ENCODE results near the gene POGZ. TPM values are rescaled to one million over a fixed set of nuclear protein-coding genes. Genes with fewer than 3 reads are reported as not detected.

POGZ gene
- total RNA-seq, 4 donors from 2014 or later: 16.1 to 45.6 (median 30.4) TPM

- no peak for TF ChIP-seq CTCF (IDR thresholded peaks at IDR 0.05)
- no peak for TF ChIP-seq POLR2A (IDR thresholded peaks at IDR 0.05)
- H3K27me3 ChIP-seq: no peaks in the 10 kb centered on the region
Measured at GRCh38 chr1:151485685-151486255, 26.5 kb upstream of the POGZ start.

GRCh38 chr1:151482017-151482416 is 22.7 kb upstream of the POGZ start:
- intact Hi-C loops (cut with DNase I): no loop called here
- Histone ChIP-seq H3K27ac (no peak overlapping the region), H3K27me3 (no peaks in the 10 kb centered on the region), H3K36me3 (no peaks in the 10 kb centered on the region), H3K4me3 (no peak overlapping the region), H3K9me3 (peaks cover 0 to 11% (median 6%) of the 10 kb centered on the region in 3 donors), H3K4me1 (no peaks in the 10 kb centered on the region)
- no peak for DNase-seq
- TF ChIP-seq CTCF (IDR thresholded peaks at IDR 0.05) (no peak), POLR2A (IDR thresholded peaks at IDR 0.05) (no peak)
- 94 to 100% methylated on average over 1 of the region's 1 CpG for WGBS, 2 donors

More at GRCh38 chr1:151485685-151486255, 26.5 kb upstream of the POGZ start:
- Histone ChIP-seq H3K27ac (no peak overlapping the region), H3K36me3 (no peaks in the 10 kb centered on the region), H3K4me1 (no peaks in the 10 kb centered on the region), H3K9me3 (peaks cover 0 to 11% (median 6%) of the 10 kb centered on the region in 3 donors), H3K4me3 (no peak overlapping the region)
- intact Hi-C loops (cut with DNase I): no loop called here
- 71 to 87% methylated on average over 3 of the region's 5 CpGs for WGBS, 2 donors
- no peak for DNase-seq

GRCh38 chr1:151479462-151479861 is 20.2 kb upstream of the POGZ start:
- intact Hi-C loops (cut with DNase I): no loop called here
- WGBS, 2 donors: 88 to 94% methylated on average over 5 of the region's 5 CpGs

GRCh38 chr1:151478923-151479322 is 19.6 kb upstream of the POGZ start:
- 64 to 73% methylated on average over 1 to 2 of the region's 2 CpGs for WGBS, 2 donors
- Histone ChIP-seq H3K4me1 (peaks cover 0 to under 1% (median 0%) of the 10 kb centered on the region in 3 donors), H3K4me3 (no peak overlapping the region), H3K27ac (no peak overlapping the region), H3K36me3 (no peaks in the 10 kb centered on the region), H3K9me3 (peaks cover 0 to 11% (median 6%) of the 10 kb centered on the region in 3 donors), H3K27me3 (no peaks in the 10 kb centered on the region)
- TF ChIP-seq POLR2A (IDR thresholded peaks at IDR 0.05) (no peak), CTCF (IDR thresholded peaks at IDR 0.05) (no peak)
- no peak for DNase-seq
- intact Hi-C loops (cut with DNase I): no loop called here

More at GRCh38 chr1:151479462-151479861, 20.2 kb upstream of the POGZ start:
- no peaks in the 10 kb centered on the region for H3K36me3 ChIP-seq
- no peak for DNase-seq
- H3K27ac ChIP-seq: no peak overlapping the region
- H3K4me1 ChIP-seq: no peaks in the 10 kb centered on the region
- no peaks in the 10 kb centered on the region for H3K27me3 ChIP-seq
- peaks cover 0 to 11% (median 6%) of the 10 kb centered on the region in 3 donors for H3K9me3 ChIP-seq
- TF ChIP-seq CTCF (IDR thresholded peaks at IDR 0.05) (no peak), POLR2A (IDR thresholded peaks at IDR 0.05) (no peak)
- no peak overlapping the region for H3K4me3 ChIP-seq

- Histone ChIP-seq H3K36me3 (no peaks in the 10 kb centered on the region), H3K27ac (no peak overlapping the region), H3K4me3 (no peak overlapping the region), H3K4me1 (peaks cover 0 to 7% (median 0%) of the 10 kb centered on the region in 3 donors), H3K27me3 (no peaks in the 10 kb centered on the region), H3K9me3 (peaks cover 0 to 11% (median 6%) of the 10 kb centered on the region in 3 donors)
- WGBS, 2 donors: 80 to 92% methylated on average over 1 of the region's 1 CpG
- no peak for DNase-seq
- intact Hi-C loops (cut with DNase I): no loop called here
- TF ChIP-seq CTCF (IDR thresholded peaks at IDR 0.05): no peak
- no peak for TF ChIP-seq POLR2A (IDR thresholded peaks at IDR 0.05)
Measured at GRCh38 chr1:151478140-151478812, 19.0 kb upstream of the POGZ start.

Measured in esophagus squamous epithelium (tissue), 5 donors.